ENCODE data around the gene SGSM1.
"Not testable (repeated sequence)": the region's sequence is repeated elsewhere in the genome, so short reads cannot be mapped to it uniquely, and the experiment has no call there.

SGSM1 gene

GRCh38 chr22:24807284-24807950, 1.4 kb downstream of the SGSM1 start:
- no peak for FAIRE-seq

- no peak for FAIRE-seq
These were observed 3.3 kb downstream of the SGSM1 start for GRCh38 chr22:24809331-24809730.

DNA sequence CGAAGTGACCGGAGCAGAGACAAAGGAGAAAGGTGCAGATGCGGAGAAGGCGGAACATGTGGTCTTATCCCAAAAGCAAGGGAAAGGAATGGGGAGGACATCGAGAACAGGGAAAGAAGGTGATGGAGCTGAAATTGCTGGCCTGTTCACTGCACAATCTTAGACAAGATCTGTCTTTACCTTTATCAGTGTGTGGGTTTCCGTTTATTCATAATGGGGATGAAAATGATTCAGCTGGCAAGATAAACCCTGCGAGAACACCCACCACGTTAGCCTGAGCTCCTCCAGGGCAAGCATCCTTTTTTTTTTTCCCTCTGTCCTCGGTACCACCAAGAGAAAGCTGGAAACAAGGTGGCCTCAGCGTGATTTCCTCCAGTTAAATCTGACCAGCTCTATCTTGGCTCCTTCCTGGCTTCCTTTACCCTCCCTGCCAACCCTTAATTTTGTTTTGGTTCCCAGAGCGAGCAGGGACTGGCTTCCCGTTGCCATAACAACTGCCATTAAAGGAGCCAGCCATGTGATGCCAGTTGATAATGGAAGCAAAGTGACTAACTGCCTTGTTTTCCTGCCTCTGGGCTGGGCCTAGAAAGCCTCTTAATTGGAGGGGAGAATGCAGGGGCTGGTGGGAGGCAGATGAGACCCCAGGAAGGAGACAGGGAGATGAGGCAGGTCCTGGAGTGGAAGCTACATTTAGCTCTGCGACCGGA, 4.2 kb downstream of the SGSM1 start:
- no peak for FAIRE-seq

DNA sequence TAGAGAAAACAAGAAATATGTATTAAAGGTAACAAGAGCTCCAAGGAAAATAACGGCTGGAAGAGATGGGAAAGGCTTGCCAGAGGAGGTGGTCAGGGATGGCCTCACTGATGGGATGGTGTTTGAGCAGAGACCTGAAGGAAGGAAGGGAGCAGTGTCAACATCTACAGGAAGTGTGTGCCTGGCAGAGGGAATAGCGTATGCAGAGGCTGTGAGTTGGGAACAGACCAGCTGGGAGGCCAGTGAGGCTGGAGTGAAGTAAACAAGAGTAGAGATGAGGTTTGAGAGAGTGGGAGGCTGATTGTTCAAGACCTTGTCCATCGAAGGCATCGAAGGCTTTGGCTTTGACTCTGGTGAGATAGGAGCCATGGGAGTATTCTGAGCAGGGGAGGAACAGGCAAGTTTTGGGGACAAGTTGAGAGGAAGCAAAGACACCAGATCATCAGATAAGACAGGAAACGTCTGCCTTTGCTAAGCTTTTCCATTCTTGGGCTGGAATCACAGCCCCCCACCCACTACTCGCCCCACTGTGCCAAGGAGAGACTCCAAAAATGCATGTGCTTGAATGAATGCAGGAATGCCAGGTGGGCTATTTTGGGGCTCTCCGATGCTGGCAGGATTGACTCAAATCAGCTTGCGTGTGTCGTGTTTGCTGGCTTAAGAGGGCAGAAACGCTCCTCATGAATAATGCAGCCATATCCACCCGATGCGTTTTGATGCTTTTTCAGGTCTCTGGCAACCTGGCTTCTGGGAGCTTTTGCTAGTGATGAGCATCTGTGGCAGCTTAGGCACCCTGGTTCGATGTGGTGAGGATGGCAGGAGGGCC, 7.2 kb downstream of the SGSM1 start:
- no peak for FAIRE-seq

DNA sequence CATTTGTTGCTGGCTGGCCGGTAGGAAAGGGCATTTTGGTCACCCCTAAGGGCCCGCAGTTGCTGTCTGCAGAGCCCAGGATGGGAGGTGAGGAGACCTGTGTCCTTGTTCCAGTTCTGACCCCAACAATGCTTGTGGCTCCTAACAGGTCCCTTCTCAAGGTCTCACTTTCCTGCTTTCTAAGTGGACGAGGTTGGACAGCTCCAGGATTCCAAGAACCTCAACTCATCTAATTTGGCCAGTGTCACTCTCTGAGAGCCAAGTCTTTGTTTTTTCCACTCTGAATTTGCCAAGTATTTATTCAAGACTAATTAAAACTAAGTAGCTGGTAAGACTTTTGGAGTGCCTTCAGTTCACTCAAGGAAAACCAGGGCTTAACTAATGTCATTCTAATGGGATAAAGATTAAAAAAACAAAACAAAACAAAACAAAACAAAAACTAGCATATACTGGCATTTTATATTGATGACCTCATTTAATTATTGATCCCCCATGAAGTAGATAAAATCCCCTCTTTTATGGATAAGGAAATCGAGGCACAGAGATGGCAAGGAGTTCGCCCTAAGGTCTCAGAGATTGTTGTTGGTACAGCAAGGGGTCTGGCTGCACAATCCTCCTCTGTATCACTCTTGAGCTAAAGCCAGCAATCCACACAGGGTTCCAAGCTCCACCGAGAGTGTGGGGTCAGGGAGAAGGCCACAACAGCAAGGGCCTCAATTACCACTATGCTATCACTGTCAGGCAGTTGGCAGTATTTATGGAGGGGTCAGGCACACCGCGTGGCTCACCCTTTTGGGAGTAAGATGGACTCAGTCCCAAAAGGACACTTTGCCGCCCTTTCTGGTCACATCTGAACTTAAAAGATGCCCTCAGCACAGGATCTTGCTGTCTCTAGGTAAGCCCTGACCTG, 8.1 kb downstream of the SGSM1 start:
- no peak for FAIRE-seq

DNA sequence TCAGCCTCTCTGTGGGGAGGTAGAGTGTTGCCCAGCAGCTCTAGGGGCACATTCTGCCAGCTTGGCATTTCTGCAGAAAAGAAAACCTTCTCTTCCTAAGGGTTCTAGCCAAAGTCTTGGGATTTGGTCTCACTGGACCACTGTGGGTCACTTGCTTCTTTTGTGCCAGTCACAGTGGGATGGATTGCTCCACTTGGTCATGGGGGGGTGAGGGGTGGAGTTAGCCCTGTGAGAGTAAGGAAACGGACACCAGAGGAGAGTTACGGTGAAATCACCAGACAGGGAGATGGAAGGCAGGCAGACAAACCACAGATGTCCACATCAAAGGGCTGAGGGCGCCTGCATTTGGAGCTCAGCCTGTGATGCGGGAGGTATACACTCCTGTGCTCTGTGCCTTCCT, 10.8 kb downstream of the SGSM1 start:
- no peak for FAIRE-seq

DNA sequence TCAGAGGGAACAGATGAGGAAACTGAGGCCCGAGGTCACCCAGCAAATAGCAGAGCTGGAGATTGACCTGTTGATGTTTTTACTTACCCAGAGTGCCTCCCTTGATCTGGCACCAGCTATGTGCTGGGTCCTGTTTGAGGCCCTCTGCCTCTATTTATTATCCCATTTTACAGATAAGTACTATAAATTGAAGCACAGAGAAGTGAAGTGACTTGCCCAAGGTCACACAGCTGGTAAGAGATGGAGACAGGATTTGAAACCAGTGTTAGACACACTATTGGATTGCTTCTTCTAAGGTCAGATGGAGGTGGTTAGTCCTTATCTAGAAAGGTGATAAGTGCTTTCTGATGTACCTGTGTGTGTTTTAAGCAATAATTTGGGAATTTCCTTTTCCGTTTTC, 13.5 kb downstream of the SGSM1 start:
- FAIRE-seq, result no peak

- FAIRE-seq, result no peak
These were observed 14.0 kb downstream of the SGSM1 start for GRCh38 chr22:24819911-24820461.

GRCh38 chr22:24822471-24822870, 16.5 kb downstream of the SGSM1 start:
- FAIRE-seq, result no peak

GRCh38 chr22:24823787-24824186, 17.8 kb downstream of the SGSM1 start:
- no peak for FAIRE-seq

- no peak for FAIRE-seq
These were observed 18.2 kb downstream of the SGSM1 start for GRCh38 chr22:24824250-24824649.

GRCh38 chr22:24824915-24825314, 18.9 kb downstream of the SGSM1 start:
- FAIRE-seq, result no peak

DNA sequence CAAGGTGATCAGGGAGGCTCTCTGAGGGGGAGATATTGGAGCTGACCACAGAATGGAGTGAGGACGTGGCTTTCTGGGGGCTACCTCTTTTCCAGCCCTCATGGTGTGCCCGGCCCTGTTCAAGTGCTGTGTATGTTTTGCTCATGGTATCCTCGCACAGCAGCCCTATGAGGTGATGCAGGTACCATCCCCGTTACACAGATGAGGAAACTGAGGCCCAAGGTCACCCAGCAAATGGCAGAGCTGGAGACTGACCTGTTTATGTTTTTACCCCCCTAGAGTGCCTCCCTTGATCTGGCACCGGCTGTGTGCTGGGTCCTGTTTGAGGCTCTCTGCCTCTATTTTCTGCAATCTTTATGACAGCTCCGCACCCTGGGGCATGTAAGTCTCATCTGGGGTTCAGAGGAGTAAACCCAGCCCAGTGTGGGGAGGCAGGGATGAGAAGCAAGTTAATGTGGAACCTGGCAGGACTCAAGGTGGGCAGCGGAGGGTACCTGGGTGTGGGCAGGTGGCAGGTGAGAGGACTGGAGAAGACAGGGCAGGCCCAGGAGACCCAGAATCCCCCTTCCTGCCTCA, 20.8 kb downstream of the SGSM1 start:
- no peak for FAIRE-seq

DNA sequence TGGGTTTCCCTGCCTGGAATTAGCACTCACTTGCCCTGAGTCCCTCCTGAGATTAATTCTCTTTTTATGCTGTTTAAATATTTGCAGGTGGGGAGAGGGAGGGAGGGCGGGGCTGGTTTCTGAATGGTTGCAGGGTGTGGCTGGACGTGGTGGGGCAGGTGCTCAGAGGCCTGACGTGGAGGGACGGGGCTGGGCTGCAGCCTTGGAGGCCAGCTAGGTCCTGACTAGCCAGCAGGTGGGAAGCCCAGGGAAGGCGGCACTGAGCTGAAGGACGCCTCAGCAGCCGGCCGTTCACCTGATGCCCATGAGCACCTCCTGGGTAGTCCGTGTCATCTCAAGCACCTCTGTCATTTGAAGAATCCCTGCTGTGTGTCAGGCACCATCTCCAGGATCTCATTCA, 21.3 kb downstream of the SGSM1 start:
- FAIRE-seq, result no peak

- FAIRE-seq, result no peak
These were observed 24.4 kb downstream of the SGSM1 start for GRCh38 chr22:24830205-24830979.

DNA sequence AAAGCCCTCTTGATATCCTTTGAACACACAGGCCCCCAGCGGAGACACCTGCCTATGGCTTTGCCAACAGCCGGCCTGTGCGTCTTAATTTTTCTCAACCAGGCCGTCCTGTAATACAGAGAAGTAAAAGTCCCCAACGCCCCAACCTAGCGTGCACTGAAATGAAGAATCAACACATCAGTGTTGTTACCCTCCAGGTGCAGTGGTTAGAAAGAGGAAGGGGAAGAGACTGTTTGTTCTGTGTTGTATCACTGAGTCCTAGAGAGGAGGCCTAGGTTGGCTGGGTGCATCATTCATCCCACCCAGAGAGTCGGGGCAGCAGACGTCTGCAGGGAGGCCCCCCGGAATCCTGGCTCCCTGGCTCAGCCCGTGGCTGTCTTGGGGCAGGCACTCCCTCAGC, 25.7 kb downstream of the SGSM1 start:
- no peak for FAIRE-seq

DNA sequence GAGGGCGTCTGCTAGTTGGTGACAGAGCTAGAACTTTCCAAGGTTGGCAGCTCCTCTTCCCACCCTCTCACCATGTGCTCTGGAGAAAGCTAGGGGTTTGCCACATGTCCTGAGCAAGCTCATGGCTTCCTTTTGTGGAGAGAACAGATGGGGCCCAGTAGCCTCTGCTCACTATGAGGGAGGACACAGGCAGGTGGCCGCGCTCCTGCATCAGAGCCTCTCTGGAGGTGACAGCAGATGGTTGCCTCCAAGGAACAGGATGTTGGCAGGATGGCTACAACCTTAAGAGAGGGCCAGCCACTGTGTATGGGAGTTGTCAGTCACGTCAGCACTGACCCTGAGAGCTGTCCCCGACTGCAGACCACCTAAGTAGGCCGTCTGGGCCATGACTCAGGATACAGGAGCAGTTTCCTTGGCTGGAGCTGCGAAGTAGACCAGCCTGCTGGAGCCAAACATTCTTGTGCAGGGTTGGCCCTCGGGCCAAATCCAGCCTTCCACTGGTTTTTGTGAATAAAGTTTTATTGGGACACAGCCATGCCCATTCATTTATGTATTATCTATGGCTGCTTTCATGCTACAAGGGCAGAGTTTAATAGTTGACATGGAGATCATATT, 28.0 kb downstream of the SGSM1 start:
- FAIRE-seq, result no peak

GRCh38 chr22:24834845-24835570, 29.0 kb downstream of the SGSM1 start:
- no peak for FAIRE-seq

DNA sequence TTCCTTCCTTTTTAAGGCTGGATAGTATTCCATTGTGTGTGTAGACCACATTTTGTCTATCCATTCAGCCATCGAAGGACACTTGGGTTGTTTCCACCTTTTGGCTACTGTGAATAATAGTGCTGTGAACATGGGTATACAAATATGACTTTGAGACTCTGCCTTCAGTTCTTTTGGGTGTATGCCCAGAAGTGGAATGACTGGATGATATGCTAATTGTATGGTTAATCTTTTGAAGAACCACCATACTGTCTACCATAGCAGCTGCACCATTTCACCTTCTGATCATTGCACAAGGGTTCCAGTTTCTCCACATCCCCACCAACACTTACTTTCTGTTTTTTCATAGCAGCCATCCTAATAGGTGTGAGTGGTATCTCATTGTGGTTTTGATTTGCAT, 30.3 kb downstream of the SGSM1 start:
- no peak for FAIRE-seq

GRCh38 chr22:24837517-24837916, 31.5 kb downstream of the SGSM1 start:
- FAIRE-seq, result not testable (repeated sequence)
